Endothelial cell of umbilical vein (primary cell): ENCODE measurements around the gene SRRM4. TPM values are rescaled to one million over a fixed set of nuclear protein-coding genes. Genes with fewer than 3 reads are reported as not detected.

ENCODE experiments used
- BruUV-seq: library from RNA; stranded (reverse); fragments of 400-500 nt; replicated peaks from 2 replicates; lab custom pipeline; 2021; lab: Mats Ljungman, UMichigan
- CTCF ChIA-PET: fragments of 300-600, 350-600 bp; sonication (Branson Sonifier 250); formaldehyde crosslinking; loops from one replicate; lab custom pipeline; 2021; ENCODE audit warnings: antibody characterized with exemption, inconsistent platforms; lab: Charles Lee
- POLR2A ChIA-PET: fragments of 300-600, 350-600 bp; sonication (Branson Sonifier 250); formaldehyde crosslinking; loops from one replicate; lab custom pipeline; 2021; ENCODE audit warnings: antibody characterized with exemption, inconsistent platforms; lab: Charles Lee
- DNase-seq: peaks from one replicate; pipeline ENCODE4 v3.0.0-alpha.2; 2011; ENCODE audit warnings: low read depth, low spot score
- FAIRE-seq: peaks from 2 replicates; lab custom pipeline; 2011; peaks lifted over from hg19 to GRCh38; lab: Jason Lieb, UNC
- H2AFZ ChIP-seq: 2 replicates; pipeline ENCODE4 v1.6.0; 2012; ENCODE audit warnings: low read depth, low read length, control low read depth, inconsistent platforms
- H3K27ac ChIP-seq: 2 replicates; pipeline ENCODE4 v1.5.1; 2011; ENCODE audit warnings: low read depth, mild to moderate bottlenecking, control low read depth, low read length, moderate library complexity; ENCODE audit not compliant: insufficient read depth
- H3K27me3 ChIP-seq, 2 experiments: 2 replicates each; pipeline versions ENCODE4 v1.6.0 to v1.6.1; 2011; ENCODE audit warnings: low read length in 2 of 2, mixed read lengths in 1 of 2; ENCODE audit not compliant: control insufficient read depth in 2 of 2, insufficient read depth in 2 of 2
- H3K36me3 ChIP-seq, 2 experiments: 2 replicates in 1 of 2; 3 replicates in 1 of 2; pipeline ENCODE4 v1.5.1; 2011; ENCODE audit warnings: low read length in 2 of 2, mild to moderate bottlenecking in 1 of 2, moderate library complexity in 1 of 2; ENCODE audit not compliant: control insufficient read depth in 2 of 2, insufficient read depth in 2 of 2; ENCODE audit errors: extremely low read depth in 1 of 2
- H3K4me1 ChIP-seq: 3 replicates; pipeline ENCODE4 v1.5.1; 2011; ENCODE audit warnings: mild to moderate bottlenecking, low read length; ENCODE audit not compliant: control insufficient read depth, insufficient read depth; ENCODE audit errors: extremely low read depth
- H3K4me2 ChIP-seq: 2 replicates; pipeline ENCODE4 v1.6.1; 2011; ENCODE audit warnings: low read length, control low read depth, mixed read lengths; ENCODE audit not compliant: insufficient read depth
- H3K4me3 ChIP-seq, 3 experiments: fragments of 200-600 bp in 1 of 3; sonication (generic), shearing (Covaris generic) in 1 of 3; replicated peaks in 1 of 3; 2 replicates each; pipeline ENCODE4 v1.5.1; 2011 to 2016; ENCODE audit warnings: control low read depth in 3 of 3, low read length in 3 of 3, mild to moderate bottlenecking in 2 of 3, inconsistent platforms in 1 of 3, low read depth in 1 of 3, moderate library complexity in 1 of 3; ENCODE audit not compliant: insufficient read depth in 1 of 3
- H3K79me2 ChIP-seq: 2 replicates; pipeline ENCODE4 v1.6.0; 2012; ENCODE audit warnings: low read length, inconsistent platforms; ENCODE audit not compliant: control insufficient read depth, insufficient read depth
- H3K9ac ChIP-seq: replicated peaks from 2 replicates; pipeline ENCODE3; 2011; ENCODE audit warnings: low read length, control low read depth; ENCODE audit not compliant: insufficient read depth; ENCODE audit errors: extremely low read depth
- H3K9me1 ChIP-seq: replicated peaks from 3 replicates; pipeline ENCODE4 v1.6.0; 2011; ENCODE audit warnings: mild to moderate bottlenecking, low read length; ENCODE audit not compliant: control insufficient read depth, insufficient read depth; ENCODE audit errors: extremely low read depth
- H3K9me3 ChIP-seq: replicated peaks from 2 replicates; pipeline ENCODE4 v1.5.1; 2012; ENCODE audit warnings: low read length, inconsistent platforms; ENCODE audit not compliant: control insufficient read depth, insufficient read depth
- H4K20me1 ChIP-seq: replicated peaks from 2 replicates; pipeline ENCODE3; 2011; ENCODE audit warnings: mild to moderate bottlenecking, low read length; ENCODE audit not compliant: control insufficient read depth, insufficient read depth; ENCODE audit errors: extremely low read depth
- EZH2 ChIP-seq: IDR thresholded peaks from 2 replicates; pipeline ENCODE4 v1.6.1; 2012; ENCODE audit warnings: borderline replicate concordance, low read depth, mild to moderate bottlenecking, moderate library complexity, low read length, inconsistent platforms; ENCODE audit not compliant: severe bottlenecking
- FOS ChIP-seq: IDR thresholded peaks from 2 replicates; pipeline ENCODE4 v1.6.1; 2011; ENCODE audit warnings: mild to moderate bottlenecking, low read length, moderate library complexity, borderline replicate concordance; ENCODE audit not compliant: insufficient read depth
- POLR2A ChIP-seq: IDR thresholded peaks from 2 replicates; pipeline ENCODE4 v1.6.1; 2012; ENCODE audit warnings: low read depth, mild to moderate bottlenecking, control low read depth, low read length
- POLR2AphosphoS5 ChIP-seq: IDR thresholded peaks from 2 replicates; pipeline ENCODE4 v1.6.1; 2012; ENCODE audit warnings: low read depth, mild to moderate bottlenecking, control low read depth, low read length, moderate library complexity; ENCODE audit not compliant: insufficient read depth
- dilution Hi-C: fragments of 300-500 bp; cut with MboI; formaldehyde crosslinking; loops from one replicate; pipeline ENCODE4 v1.15.0; 2019; ENCODE audit warnings: low sequenced_read_pairs; ENCODE audit not compliant: extremely low pct_ligation_motif_present
- intact Hi-C: fragments of 100-400 bp; cut with micrococcal nuclease; formaldehyde crosslinking; loops from one replicate; pipeline ENCODE4 v1.10.0; 2022
- polyA plus RNA-seq, 4 experiments: library from polyadenylated mRNA; depleted of rRNA in 3 of 4; stranded (reverse) in 3 of 4; unstranded in 1 of 4; fragments of >200 nt; gene quantifications; 2 replicates each; pipeline versions ENCODE4 v1.2.1 to v1.2.3, GENCODE V29; 2011 to 2012; ENCODE audit warnings: missing spikeins in 1 of 4
- total RNA-seq: library from RNA; stranded (reverse); gene quantifications from 2 replicates; pipeline ENCODE4 v1.2.3, GENCODE V29; 2021
- TF ChIP-seq, protein P1 (sequence below): IDR thresholded peaks from 2 replicates; pipeline ENCODE4 v1.6.1; 2011; ENCODE audit not compliant: insufficient read depth, insufficient read length
- TF ChIP-seq, protein P2 (sequence below), 2 donors: IDR thresholded peaks; 1 replicate in 1 of 2; 2 replicates in 1 of 2; pipeline ENCODE4 v1.5.1; 2011; ENCODE audit warnings: low read length in 2 of 2, mild to moderate bottlenecking in 2 of 2, moderate library complexity in 2 of 2, control low read depth in 1 of 2, inconsistent platforms in 1 of 2, low read depth in 1 of 2; ENCODE audit not compliant: insufficient read depth in 1 of 2; ENCODE audit errors: extremely low read depth in 1 of 2

Gene SRRM4
- total and polyA plus RNA-seq, 2 donors (not counting 3 experiments of a cell fraction or from before 2014, with no cell fraction given), result not detected

DNA sequence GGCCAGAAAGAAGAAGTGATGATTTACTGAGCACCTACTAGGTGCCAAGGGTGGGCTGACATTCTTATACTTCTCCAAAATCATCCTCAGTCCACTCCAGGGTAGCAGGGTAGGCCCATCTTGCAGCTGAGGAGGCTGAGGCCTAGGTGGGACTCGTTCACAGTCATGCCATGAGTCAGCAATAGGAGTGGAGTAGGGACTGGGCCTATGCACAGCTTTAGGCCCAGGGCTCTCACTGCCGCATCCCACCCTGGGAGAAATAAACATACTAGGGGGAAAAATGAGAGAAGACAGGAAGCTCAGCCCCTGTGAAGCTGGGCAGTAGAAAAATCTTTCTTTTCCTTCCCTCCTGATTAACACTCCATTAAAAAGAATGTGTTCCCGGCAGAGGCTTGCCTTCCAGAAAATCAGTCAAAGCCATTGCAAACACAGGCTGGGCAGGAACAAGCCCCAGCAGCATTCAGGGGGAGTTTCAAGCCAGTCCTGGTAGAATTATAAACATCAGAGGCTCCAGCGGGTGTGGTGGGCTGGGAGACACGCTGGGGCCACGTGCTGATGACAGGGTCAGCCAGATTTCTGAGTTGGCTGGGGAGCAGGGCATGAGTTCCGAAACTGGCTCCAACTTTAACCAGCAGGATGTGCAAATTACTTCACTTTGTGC is 199.2 kb downstream of the SRRM4 start:
- ChIA-PET CTCF (interaction anchor here (2.0 kb wide), 1 partner anchor 233 kb away, joined by 5 read pairs; no protein-coding TSS in a partner anchor), POLR2A (no interaction called here)
- H3K4me2 ChIP-seq, result peak overlapping the region; percentile 74
- H3K4me1 ChIP-seq, result peaks cover 35% of the 10 kb centered on the region
- H3K9me1 ChIP-seq, result no peaks in the 10 kb centered on the region
- dilution Hi-C loops (no loop called here), intact Hi-C loops (no loop called here)
- BruUV-seq, result TSS peak; percentile 51
- peak overlapping the region; percentile 53 for H3K9ac ChIP-seq
- peak; percentile 37 for FAIRE-seq
- TF ChIP-seq, protein P1, sequence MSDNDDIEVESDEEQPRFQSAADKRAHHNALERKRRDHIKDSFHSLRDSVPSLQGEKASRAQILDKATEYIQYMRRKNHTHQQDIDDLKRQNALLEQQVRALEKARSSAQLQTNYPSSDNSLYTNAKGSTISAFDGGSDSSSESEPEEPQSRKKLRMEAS, result peak; percentile 73
- TF ChIP-seq EZH2 (no peak), FOS (peak; percentile 9), POLR2AphosphoS5 (no peak), POLR2A (no peak)
- TF ChIP-seq, protein P2, sequence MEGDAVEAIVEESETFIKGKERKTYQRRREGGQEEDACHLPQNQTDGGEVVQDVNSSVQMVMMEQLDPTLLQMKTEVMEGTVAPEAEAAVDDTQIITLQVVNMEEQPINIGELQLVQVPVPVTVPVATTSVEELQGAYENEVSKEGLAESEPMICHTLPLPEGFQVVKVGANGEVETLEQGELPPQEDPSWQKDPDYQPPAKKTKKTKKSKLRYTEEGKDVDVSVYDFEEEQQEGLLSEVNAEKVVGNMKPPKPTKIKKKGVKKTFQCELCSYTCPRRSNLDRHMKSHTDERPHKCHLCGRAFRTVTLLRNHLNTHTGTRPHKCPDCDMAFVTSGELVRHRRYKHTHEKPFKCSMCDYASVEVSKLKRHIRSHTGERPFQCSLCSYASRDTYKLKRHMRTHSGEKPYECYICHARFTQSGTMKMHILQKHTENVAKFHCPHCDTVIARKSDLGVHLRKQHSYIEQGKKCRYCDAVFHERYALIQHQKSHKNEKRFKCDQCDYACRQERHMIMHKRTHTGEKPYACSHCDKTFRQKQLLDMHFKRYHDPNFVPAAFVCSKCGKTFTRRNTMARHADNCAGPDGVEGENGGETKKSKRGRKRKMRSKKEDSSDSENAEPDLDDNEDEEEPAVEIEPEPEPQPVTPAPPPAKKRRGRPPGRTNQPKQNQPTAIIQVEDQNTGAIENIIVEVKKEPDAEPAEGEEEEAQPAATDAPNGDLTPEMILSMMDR (IDR thresholded peaks at IDR 0.05; ENCODE audit: extremely low read depth in 1 of 2, insufficient read depth in 1 of 2, low read depth in 1 of 2, low read length in 2 of 2), result no peak
- H3K27me3 ChIP-seq, result no peaks in the 10 kb centered on the region
- no peaks in the 10 kb centered on the region for H3K79me2 ChIP-seq
- peak overlapping the region; percentile 76 for H3K27ac ChIP-seq
- H3K9me3 ChIP-seq, result no peaks in the 10 kb centered on the region
- no peaks in the 10 kb centered on the region for H4K20me1 ChIP-seq
- no peaks in the 10 kb centered on the region for H3K36me3 ChIP-seq
- peak overlapping the region; percentile 25 for H2AFZ ChIP-seq
- peak; percentile 51 for DNase-seq
- H3K4me3 ChIP-seq, result peak overlapping the region in 2 of 3 experiments; percentile 27 to 75
